HG03066 (cell line): ENCODE measurements around the gene POU5F2.

Source experiments
- ATAC-seq: cut with Tn5 transposase; IDR thresholded peaks from one replicate; pipeline ENCODE4 v1.9.1; 2021; ENCODE audit warnings: low read depth; ENCODE audit not compliant: unreplicated experiment

POU5F2 gene

GRCh38 chr5:93717162-93717561 is 24.2 kb downstream of the POU5F2 start:
- ATAC-seq = no peak

GRCh38 chr5:93716453-93716852 is 24.9 kb downstream of the POU5F2 start:
- ATAC-seq = no peak

GRCh38 chr5:93715761-93716160 is 25.6 kb downstream of the POU5F2 start:
- no peak for ATAC-seq

GRCh38 chr5:93715327-93715726 is 26.1 kb downstream of the POU5F2 start:
- no peak for ATAC-seq

- no peak for ATAC-seq
These were observed 33.0 kb downstream of the POU5F2 start for GRCh38 chr5:93708442-93708841.

- ATAC-seq = no peak
These were observed 35.5 kb downstream of the POU5F2 start for GRCh38 chr5:93705896-93706295.

- no peak for ATAC-seq
These were observed 36.4 kb downstream of the POU5F2 start for GRCh38 chr5:93704996-93705395.

GRCh38 chr5:93691997-93692396 is 49.4 kb downstream of the POU5F2 start:
- no peak for ATAC-seq
